Astrocyte (in vitro differentiated cells and primary cell): Measurements from ENCODE around the gene SNRNP25. TPM values are rescaled to one million over a fixed set of nuclear protein-coding genes. Genes with fewer than 3 reads are reported as not detected.

ENCODE experiments used
- DNase-seq: peaks from one replicate; pipeline ENCODE4 v3.0.0-alpha.2; 2010; ENCODE audit warnings: low read depth
- FAIRE-seq: peaks from 2 replicates; lab custom pipeline; 2011; peaks lifted over from hg19 to GRCh38; lab: Jason Lieb, UNC
- H2AFZ ChIP-seq: 2 replicates; pipeline ENCODE4 v1.6.0; 2012; ENCODE audit warnings: low read depth, low read length, inconsistent platforms
- H3K27ac ChIP-seq: 2 replicates; pipeline ENCODE4 v1.5.1; 2011; ENCODE audit warnings: low read depth, low read length, inconsistent platforms
- H3K27me3 ChIP-seq: 2 replicates; pipeline ENCODE4 v1.6.0; 2011; ENCODE audit warnings: low read length, inconsistent platforms; ENCODE audit not compliant: insufficient read depth
- H3K36me3 ChIP-seq: 2 replicates; pipeline ENCODE4 v1.5.1; 2011; ENCODE audit warnings: low read length, inconsistent platforms; ENCODE audit not compliant: insufficient read depth
- H3K4me1 ChIP-seq: 2 replicates; pipeline ENCODE4 v1.5.1; 2011; ENCODE audit warnings: low read length, inconsistent platforms; ENCODE audit not compliant: insufficient read depth
- H3K4me2 ChIP-seq: 2 replicates; pipeline ENCODE4 v1.6.0; 2012; ENCODE audit warnings: low read length, inconsistent platforms
- H3K4me3 ChIP-seq: 2 replicates; pipeline ENCODE4 v1.5.1; 2011; ENCODE audit warnings: low read depth, mild to moderate bottlenecking, low read length, inconsistent platforms; ENCODE audit not compliant: insufficient read depth
- H3K79me2 ChIP-seq: 2 replicates; pipeline ENCODE4 v1.6.0; 2012; ENCODE audit warnings: mild to moderate bottlenecking, low read length, inconsistent platforms; ENCODE audit not compliant: insufficient read depth
- H3K9ac ChIP-seq: 2 replicates; pipeline ENCODE4 v1.6.0; 2012; ENCODE audit warnings: mild to moderate bottlenecking, low read length, inconsistent platforms
- H3K9me3 ChIP-seq: 2 replicates; pipeline ENCODE4 v1.5.1; 2012; ENCODE audit warnings: low read depth, mild to moderate bottlenecking, low read length, inconsistent platforms; ENCODE audit not compliant: insufficient read depth
- H4K20me1 ChIP-seq: 2 replicates; pipeline ENCODE4 v1.6.0; 2012; ENCODE audit warnings: low read length, inconsistent platforms; ENCODE audit not compliant: insufficient read depth
- H3K27ac Mint-ChIP-seq: one replicate; pipeline ENCODE4 v1.8.0; 2021; ENCODE audit warnings: mild to moderate bottlenecking, mixed read lengths; ENCODE audit not compliant: unreplicated experiment
- H3K27me3 Mint-ChIP-seq: one replicate; pipeline ENCODE4 v1.8.0; 2021; ENCODE audit warnings: low read depth, mixed read lengths; ENCODE audit not compliant: unreplicated experiment
- H3K36me3 Mint-ChIP-seq: one replicate; pipeline ENCODE4 v1.8.0; 2021; ENCODE audit warnings: low read depth, mixed read lengths; ENCODE audit not compliant: unreplicated experiment
- H3K4me1 Mint-ChIP-seq: one replicate; pipeline ENCODE4 v1.8.0; 2021; ENCODE audit warnings: low read depth, mixed read lengths; ENCODE audit not compliant: unreplicated experiment
- H3K4me3 Mint-ChIP-seq: one replicate; pipeline ENCODE4 v1.8.0; 2021; ENCODE audit warnings: mild to moderate bottlenecking, moderate library complexity, mixed read lengths; ENCODE audit not compliant: unreplicated experiment
- H3K9me3 Mint-ChIP-seq: one replicate; pipeline ENCODE4 v1.8.0; 2021; ENCODE audit warnings: mild to moderate bottlenecking, mixed read lengths; ENCODE audit not compliant: unreplicated experiment
- CTCF ChIP-seq: IDR thresholded peaks from 2 replicates; pipeline ENCODE4 v1.5.1; 2011; ENCODE audit warnings: low read depth, mild to moderate bottlenecking, inconsistent platforms, low read length, moderate library complexity; ENCODE audit not compliant: insufficient read depth
- EZH2 ChIP-seq: IDR thresholded peaks from 2 replicates; pipeline ENCODE4 v1.6.1; 2012; ENCODE audit warnings: mild to moderate bottlenecking, low read length, inconsistent platforms; ENCODE audit not compliant: insufficient read depth
- total RNA-seq: library from RNA; stranded (reverse); gene quantifications from 2 replicates; pipeline ENCODE4 v1.2.1, GENCODE V29; 2021

SNRNP25 gene
- total RNA-seq, 1 donor from 2014 or later = 34.1 TPM

GRCh38 chr16:66309-67182 lies 12.9 kb downstream of the SNRNP25 start:
- H3K27me3 Mint-ChIP-seq = no peaks in the 10 kb centered on the region
- peaks cover 10% of the 10 kb centered on the region for H3K36me3 Mint-ChIP-seq
- no peaks in the 10 kb centered on the region for H3K27me3 ChIP-seq
- peaks cover 58% of the 10 kb centered on the region for H3K79me2 ChIP-seq
- no peak overlapping the region for H3K4me3 ChIP-seq
- no peak overlapping the region for H3K9ac ChIP-seq
- H3K36me3 ChIP-seq = peaks cover 3% of the 10 kb centered on the region
- no peak overlapping the region for H3K27ac ChIP-seq
- no peak overlapping the region for H3K4me3 Mint-ChIP-seq
- no peak overlapping the region for H2AFZ ChIP-seq
- peaks cover 20% of the 10 kb centered on the region for H3K4me1 Mint-ChIP-seq
- H3K9me3 Mint-ChIP-seq = no peaks in the 10 kb centered on the region
- H4K20me1 ChIP-seq = peaks cover 82% of the 10 kb centered on the region
- H3K27ac Mint-ChIP-seq = no peak overlapping the region
- no peak overlapping the region for H3K4me2 ChIP-seq
- H3K9me3 ChIP-seq = no peaks in the 10 kb centered on the region
- DNase-seq (no peak), FAIRE-seq (no peak)
- H3K4me1 ChIP-seq = peaks cover 20% of the 10 kb centered on the region
- no peak for TF ChIP-seq EZH2
- no peak for TF ChIP-seq CTCF

- Histone ChIP-seq H3K9me3 (no peaks in the 10 kb centered on the region), H3K27ac (no peak overlapping the region), H3K4me3 (no peak overlapping the region), H3K4me1 (peaks cover 20% of the 10 kb centered on the region), H3K9ac (no peak overlapping the region), H3K27me3 (no peaks in the 10 kb centered on the region), H2AFZ (no peak overlapping the region), H4K20me1 (peaks cover 85% of the 10 kb centered on the region), H3K4me2 (no peak overlapping the region), H3K79me2 (peaks cover 62% of the 10 kb centered on the region), H3K36me3 (peaks cover 3% of the 10 kb centered on the region)
- DNase-seq (no peak), FAIRE-seq (no peak)
- no peak overlapping the region for H3K4me3 Mint-ChIP-seq
- H3K27me3 Mint-ChIP-seq = no peaks in the 10 kb centered on the region
- H3K9me3 Mint-ChIP-seq = no peaks in the 10 kb centered on the region
- no peak for TF ChIP-seq EZH2
- no peak for TF ChIP-seq CTCF
- H3K36me3 Mint-ChIP-seq = peaks cover 10% of the 10 kb centered on the region
- no peak overlapping the region for H3K27ac Mint-ChIP-seq
- peaks cover 20% of the 10 kb centered on the region for H3K4me1 Mint-ChIP-seq
These were observed 13.7 kb downstream of the SNRNP25 start for GRCh38 chr16:67183-67791.
